ENCODE measurements around the gene MICAL1. TPM values are rescaled to one million over a fixed set of nuclear protein-coding genes. Genes with fewer than 3 reads are reported as not detected.

The MICAL1 gene
- total RNA-seq, 1 donor from 2014 or later: 2.4 TPM

DNA sequence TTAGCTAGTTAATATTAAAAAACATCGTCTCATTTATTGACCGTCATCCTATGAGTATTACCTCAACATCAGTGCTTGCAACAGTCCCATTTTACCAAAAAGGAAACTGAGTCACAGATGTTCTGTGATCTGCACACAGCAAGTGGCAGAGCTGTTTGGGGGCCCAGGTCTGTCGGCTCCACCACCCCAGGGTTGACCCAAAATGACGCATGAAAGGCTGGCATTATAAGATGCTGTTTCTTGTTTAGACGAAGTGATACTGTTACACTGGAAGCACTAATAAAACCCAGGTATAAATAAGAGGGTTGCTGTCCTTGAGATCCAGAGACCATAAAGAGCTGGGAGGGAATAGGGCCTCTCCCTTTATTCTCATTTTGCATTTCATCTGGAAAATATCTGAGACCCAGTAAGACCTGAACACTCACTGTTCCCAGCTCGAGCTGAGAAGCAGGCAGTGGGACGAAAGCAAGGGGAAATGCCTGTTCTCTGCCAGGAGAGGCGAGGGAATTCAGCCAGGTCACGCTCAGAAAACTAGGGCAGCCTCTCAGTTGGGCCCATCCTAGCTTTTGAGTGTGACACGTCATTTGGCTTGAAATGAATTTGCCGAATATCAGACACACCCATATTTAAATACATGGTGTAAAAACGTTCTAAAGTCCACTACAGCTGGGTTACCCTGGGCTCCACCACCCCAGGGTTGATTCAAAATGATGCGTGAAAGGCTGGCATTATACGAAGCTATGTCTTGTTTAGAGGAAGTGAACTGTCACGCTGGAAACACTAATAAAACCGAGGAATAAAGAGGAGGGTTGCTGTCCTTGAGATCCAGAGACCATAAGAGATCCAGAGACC is 1.4 kb upstream of the MICAL1 start:
- DNase-seq (ENCODE audit: low spot score) (peak; percentile 81), ATAC-seq (peak; percentile 82)

DNA sequence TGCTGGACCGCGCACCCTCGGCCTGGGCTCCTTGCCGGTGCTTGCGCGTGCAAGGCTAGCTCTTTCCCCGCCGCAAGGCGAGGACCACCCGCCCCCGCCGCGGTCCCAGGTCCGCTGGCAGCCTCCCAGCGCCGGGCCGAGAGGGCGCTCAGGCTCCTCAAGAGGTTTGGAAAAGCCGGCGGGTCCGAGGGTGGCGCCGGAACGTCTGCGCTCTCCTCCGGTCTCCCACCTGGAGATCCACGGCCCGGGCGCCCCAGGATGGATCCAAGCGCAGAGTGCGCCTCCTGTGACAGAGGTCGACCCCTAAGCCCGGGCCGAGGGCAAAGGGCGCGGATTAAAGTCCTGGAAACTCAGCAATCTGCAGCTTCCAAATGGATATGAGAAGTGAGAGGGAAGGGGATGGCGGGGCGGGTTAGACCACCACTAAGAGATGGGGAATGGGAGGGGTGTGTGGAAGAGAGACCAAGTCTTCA is 575 bp upstream of the MICAL1 start:
- DNase-seq (ENCODE audit: low spot score): no peak
- ATAC-seq: no peak

DNA sequence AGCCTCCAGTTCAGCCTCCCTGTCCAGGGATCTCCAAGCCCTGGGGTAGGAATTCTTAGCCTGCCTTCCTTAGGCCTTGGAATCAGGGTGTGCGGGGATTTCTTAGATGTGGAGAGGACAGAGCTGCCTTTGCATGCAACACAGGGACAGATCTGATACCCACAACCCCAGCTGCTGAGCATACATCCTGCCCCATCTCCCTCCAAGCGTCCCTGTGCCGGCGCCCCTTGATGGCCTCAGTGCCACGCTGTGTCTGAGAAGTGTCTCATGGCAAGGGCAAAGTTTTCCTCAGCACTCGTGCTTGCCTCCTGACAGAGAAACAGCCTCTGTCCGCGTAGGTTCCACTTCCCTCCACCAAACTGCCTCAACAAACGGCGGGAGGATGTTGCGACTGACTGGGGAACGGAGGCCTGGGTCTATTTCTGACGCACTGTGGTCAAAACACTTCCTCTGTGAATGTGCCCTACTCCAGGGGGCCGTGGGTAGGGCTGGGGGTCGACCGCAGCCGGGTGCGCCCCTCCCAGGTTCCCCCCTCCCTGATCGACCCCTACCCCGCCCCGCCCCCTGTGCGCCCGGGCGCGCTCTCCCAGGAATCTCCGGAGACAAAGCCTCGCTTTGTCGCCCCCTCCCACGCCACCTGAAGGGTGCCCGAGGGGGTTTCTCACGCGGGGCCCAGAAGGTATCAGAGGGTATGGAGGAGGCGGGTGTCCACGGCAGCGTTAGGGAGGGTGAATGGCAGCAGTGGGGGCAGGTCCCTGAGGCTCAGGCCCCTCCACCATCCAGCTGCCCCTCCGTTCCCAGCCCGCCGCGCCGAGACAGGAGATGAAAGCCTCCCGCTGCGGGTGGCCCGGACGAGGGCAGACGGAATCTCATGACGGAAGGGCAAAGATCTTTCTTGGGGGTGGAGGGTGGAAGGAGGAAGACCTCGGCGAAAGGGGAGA is 806 bp downstream of the MICAL1 start:
- DNase-seq (ENCODE audit: low spot score): no peak
- ATAC-seq: no peak

DNA sequence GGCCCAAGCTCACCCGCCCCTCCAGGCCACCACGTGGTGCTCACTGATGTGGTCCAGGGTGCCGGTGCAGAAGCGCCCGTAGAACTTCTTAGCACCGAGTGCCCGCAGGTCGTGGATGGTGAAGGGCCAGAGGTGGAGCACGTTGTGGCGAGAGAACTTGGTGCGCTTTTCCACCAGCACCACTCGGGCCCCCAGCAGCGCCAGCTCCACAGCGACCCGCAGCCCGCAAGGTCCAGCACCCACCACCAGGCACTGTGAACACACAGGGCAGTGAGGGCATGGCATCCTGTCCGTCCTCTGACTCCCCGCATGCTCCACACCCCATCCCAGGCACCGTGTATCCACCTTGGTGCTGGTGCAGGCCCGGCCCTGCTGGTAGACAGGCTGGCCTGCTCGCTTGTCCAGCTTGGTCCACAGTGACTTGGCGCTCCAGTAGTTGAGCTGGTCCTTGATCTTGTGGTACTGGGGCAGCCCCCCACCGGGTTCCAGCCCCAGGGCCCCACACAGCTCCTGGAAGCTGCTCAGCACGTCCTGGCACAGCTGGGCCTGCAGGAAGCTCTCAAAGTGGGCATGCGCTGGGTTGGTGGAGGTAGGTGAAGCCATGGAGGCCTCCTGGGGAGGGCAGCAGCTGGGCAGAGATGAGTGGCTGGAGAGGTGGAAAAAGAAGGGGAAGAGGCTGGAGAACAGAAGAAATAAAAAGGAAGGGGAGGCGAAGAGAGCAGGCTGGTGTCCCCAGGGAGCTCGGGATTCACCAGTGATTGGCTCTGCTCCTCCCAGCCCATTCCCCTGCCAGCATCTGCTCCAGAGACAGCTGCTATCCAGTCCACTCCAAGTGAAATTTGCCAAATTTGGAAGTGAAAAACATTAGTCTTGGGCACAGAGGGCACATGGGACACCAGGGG is 1.7 kb downstream of the MICAL1 start:
- ATAC-seq: no peak
- DNase-seq (ENCODE audit: low spot score): no peak

DNA sequence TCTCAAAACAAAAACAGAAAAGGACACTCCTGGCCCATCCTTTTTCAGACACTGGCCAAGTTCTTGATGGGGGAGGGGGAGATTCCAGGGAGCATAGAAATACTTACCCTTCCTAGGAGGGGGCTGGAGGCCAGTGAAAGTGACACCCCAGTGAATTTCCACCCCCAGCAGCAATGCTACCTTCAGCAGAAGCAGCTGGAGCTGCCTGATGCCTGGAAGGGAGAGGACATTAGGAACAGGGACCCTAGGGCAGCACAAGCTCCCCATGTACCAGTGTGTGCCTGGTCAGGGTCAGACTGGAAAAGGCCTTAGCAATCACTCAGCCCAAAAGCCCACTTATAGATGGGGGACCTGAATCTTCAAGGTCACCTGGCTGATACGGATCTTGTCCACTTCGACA is 2.4 kb downstream of the MICAL1 start:
- DNase-seq (ENCODE audit: low spot score) (no peak), ATAC-seq (no peak)

DNA sequence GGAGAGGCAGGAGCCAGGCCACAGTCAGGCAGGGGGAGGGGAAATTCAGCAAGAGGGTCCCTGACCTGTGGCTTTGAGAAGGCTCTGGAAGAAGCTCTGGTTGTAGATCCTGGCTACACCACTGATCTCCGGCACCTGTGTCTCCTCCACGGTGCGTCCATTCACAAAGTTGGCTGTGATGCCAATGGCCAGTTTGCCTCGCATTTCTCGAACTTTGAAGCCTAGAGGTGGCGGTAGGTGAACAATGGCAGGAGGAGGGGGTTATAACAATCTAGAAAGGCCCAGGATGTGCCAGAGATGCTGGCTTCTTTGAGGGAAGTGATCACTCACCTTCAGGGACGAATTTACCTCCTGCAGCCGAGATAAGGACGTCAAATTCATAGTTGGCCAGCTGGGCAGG is 3.4 kb downstream of the MICAL1 start:
- no peak for ATAC-seq
- DNase-seq (ENCODE audit: low spot score): no peak

DNA sequence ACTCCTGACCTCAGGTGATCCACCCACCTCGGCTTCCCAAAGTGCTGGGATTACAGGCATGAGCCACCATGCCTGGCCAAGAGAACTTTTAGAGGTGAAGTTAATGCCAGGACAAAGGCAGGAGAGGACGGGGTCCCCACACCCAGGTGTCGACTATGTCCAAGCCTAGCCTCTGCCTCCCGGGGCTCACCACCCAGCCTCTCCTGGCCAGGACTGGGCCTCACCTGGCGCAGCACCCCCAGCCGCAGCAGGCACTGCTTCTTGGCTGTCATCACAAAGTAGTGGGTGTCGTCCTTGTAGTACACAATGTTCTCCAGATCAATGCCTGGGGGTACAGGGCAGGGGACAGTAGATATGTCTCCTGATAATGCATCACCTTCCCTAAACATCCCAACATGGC is 4.2 kb downstream of the MICAL1 start:
- ATAC-seq (no peak), DNase-seq (ENCODE audit: low spot score) (no peak)

DNA sequence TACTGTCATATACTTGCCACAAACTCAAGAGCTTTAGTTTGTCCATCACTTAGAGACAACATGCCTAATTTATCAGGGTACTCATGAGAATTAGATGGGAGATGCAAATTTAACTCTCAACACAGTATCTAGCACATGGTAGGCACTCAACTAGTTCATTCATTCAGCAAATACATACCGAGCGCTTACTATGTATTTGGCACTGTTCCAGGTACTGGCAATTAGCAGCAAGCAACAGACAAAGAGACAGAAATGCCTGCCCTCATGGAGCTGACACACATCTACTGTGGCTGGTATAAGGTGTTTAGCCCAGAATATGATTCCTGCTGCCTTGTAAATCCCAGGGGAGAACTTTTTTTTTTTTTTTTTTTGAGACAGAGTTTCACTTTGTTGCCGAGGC is 4.8 kb downstream of the MICAL1 start:
- ATAC-seq: no peak
- no peak for DNase-seq (ENCODE audit: low spot score)

DNA sequence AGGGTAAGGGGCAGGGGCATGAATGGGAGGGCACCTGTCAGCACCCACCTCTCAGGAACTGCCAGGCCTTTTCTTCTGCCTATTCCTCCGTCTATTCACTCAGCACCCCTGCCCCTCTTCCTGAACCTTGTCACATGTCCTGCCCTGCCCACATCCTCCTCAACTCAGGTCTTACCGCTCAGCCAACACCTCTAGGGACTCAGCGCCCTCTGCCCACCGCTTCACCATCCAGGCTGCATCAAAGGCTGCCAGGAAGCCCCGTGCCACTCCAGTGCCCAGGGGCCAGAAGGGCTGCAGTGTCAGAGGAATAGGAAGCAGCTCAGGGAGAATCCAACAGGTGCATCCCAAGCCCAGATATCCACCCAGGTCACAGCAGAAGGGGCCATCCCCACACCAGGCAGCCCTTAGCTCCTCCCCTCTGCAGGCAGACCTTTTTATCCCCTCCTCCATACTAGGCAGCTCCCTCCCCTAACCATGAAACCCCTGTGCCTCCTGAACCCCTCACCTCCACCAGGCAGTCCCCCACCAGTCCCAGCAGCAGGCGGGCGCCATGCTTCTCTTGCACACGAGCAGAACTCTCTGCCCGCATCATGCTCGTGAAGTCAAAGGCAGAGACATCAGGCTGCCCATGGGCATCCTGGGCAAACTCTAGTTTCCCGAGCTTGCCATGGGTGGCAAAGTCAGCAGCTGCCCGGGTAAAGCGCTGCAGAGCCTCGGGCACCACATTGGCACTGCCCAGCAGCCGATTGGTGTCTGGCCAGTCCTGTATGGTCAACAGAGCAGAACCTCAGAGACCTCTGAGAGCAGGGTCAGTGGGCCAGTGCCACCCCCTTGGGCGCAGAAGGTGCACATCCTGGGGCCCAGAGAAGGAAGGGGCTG is 5.5 kb downstream of the MICAL1 start:
- DNase-seq (ENCODE audit: low spot score) (no peak), ATAC-seq (no peak)

DNA sequence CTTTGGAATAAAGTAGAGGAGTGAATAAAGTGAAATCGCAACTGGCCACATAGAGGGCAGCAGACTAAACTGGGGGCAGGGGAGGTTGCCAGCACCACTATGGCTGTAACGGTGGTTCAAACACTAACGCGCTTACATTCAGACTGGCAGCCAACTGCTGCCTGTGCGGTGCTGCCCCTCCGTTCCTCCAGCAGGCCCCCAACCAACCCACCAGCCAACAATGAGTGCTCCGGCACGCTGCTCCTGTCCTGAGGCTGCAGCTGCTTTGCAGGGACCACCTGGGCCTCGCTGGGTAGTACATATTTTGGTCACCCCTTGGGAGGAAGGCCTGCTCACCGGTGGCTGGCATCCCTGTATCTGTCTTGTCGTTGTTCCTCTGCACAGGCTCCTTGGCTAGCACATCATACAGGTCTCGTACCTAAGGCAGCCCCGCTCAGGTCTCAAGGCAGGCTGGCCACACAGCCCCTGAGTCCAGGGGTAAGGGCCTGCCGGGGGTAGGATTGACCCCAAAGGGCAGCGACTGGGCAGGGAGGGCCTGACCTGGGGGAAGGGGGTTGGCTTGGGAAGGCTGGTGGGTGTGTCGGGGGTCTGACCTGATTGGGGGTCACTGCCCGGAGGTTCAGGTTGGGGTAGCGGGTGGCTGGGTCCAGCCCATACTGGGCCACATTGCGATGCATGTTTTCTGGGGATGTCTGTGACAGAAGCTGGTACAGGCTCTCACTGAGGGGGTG is 6.3 kb downstream of the MICAL1 start:
- peak; percentile 40 for DNase-seq (ENCODE audit: low spot score)
- no peak for ATAC-seq

DNA sequence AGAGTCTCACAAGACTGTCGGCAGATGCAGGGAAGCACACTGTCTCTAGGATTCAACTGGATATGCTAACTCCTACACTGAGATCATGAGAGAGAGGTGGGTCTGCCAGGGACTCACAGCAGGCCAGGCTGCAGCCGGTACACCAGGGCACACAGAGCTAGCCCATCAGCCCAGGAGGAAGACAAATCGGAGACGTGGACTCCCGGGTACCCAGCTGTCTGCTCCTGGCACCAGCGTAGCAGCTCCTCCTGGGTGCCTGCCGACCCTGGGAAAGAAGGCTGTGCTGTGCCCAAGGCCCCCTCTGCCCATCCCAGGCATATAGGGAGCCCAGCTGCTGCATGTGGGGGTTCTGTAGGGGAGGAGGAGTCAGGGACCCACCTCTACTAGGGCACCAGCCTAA is 7.0 kb downstream of the MICAL1 start:
- DNase-seq (ENCODE audit: low spot score): peak; percentile 39
- no peak for ATAC-seq

DNA sequence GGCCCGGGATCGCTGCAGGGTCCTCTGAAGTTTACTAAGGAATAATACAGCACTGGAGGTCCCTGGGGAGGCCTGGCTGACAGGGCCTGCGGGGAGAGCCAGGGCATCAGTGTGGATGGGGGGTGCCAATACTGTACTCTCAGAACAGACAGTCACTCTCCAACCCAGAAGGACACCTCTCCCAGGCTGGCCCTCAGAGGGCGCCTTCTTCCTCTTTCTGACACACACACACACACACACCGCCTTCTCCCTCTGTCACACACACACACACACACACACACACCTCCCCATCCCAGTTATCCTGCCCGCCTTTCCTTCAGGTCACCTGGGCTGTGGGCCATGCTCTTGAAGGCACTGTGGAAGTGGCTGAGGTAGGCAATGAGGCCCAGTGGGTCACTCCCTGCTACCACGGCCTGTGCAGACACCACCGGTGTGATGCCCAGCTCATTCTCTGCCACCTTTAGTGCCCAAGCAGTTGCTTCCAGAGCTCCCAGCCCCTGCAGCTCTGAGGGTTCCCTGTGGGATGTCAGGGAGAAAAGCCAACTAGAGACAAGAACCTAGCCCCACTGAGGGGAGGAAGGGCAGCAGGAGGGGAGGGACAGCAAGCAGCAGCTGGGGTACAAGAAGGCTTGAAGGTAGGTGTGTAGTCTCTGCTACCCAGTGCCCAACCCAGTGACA is 7.6 kb downstream of the MICAL1 start:
- ATAC-seq (peak; percentile 25), DNase-seq (ENCODE audit: low spot score) (peak; percentile 37)

DNA sequence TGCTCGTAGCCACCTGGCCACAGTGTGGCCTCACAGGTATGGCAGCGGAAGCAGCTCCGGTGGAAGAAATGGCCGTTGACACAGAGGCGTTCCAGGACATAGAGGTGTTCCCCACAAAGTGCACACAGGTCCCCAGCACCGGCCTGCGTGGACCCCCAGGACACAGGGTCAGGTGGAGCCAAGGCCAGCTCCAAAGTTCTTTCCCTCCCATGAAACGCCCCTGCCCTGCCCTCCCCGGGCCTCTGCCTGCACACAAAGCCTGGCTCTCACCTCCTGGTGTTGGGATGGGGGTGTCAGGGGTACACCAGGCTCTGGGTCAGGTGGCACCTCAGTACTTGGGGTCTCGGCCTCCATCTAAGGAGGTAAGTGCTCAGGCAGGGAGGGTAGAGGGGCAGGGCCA is 8.5 kb downstream of the MICAL1 start:
- ATAC-seq (no peak), DNase-seq (ENCODE audit: low spot score) (no peak)

DNA sequence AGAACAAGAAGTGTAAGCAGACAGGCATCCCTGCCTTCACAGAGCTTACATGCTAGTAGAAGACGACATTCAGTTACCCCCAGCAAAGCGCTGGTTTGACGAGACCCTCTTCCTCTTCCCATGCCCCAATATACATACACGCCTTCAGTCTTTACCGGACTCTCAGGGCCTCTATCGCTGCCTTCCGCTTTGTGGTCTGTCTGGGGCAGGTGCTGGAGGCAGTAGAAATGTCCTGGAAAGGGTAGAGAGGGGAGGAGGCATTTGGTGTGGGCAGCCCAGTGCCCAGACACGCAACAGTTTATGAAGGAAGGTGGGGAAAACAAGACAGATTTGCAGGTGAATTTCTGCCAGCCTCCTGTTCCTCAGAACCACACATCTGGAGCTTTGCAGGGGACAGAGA is 9.0 kb downstream of the MICAL1 start:
- DNase-seq (ENCODE audit: low spot score) (no peak), ATAC-seq (no peak)

DNA sequence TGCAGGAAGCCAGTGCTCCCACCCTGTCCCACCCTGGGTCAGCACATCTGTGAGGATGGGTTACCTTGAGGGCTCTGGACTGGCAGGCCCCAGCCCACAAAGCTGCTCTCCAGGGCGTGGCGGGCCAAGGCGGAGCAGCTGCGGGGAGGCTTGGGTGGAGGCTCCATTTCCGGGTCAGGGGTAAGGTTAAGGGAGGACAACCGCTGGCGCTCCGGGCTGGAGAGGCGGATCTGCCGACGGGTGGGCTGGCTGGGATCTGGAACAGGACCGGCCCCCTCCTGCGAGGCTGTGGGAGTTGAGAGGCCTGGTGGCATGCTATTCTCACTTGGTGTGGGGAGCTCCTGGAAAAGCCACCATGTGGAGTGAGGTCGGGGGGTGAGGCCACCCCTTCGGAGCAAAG is 9.5 kb downstream of the MICAL1 start:
- ATAC-seq (no peak), DNase-seq (ENCODE audit: low spot score) (no peak)

DNA sequence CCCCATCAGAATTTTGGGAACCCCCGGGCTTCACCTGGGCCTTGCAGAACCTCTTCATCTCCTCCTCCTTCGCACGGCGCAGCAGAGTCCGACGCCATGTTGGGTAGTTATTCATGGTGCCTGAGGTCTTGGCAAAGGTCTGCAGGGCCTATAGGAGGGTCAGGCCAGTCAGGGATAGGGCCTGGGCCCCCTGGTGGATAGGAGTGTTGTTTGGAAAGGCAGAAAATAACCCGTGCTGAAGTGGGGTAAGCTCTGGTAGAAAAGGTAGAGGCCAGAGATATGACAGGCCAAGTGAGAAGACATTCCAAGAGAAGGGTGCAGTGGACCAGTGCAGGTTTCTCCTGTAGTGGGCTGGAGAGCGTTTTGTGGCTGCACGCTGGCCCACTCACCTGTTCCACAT is 10.2 kb downstream of the MICAL1 start:
- DNase-seq (ENCODE audit: low spot score) (no peak), ATAC-seq (no peak)

DNA sequence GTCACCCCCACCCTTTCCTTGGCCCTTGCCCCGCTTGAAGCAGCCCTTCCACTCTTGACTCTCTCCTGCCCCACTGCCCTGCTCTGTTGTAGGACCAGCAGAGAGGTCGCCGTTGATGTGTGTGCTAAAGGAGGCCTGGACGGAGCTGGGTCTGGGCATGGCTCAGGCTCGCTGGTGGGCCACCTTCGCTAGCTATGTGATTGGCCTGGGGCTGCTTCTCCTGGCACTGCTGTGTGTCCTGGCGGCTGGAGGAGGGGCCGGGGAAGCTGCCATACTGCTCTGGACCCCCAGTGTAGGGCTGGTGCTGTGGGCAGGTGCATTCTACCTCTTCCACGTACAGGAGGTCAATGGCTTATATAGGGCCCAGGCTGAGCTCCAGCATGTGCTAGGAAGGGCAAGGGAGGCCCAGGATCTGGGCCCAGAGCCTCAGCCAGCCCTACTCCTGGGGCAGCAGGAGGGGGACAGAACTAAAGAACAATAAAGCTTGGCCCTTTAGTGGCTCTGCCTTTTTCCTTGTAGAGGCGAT is 12.1 kb downstream of the MICAL1 start:
- no peak for DNase-seq (ENCODE audit: low spot score)
- ATAC-seq: no peak

DNA sequence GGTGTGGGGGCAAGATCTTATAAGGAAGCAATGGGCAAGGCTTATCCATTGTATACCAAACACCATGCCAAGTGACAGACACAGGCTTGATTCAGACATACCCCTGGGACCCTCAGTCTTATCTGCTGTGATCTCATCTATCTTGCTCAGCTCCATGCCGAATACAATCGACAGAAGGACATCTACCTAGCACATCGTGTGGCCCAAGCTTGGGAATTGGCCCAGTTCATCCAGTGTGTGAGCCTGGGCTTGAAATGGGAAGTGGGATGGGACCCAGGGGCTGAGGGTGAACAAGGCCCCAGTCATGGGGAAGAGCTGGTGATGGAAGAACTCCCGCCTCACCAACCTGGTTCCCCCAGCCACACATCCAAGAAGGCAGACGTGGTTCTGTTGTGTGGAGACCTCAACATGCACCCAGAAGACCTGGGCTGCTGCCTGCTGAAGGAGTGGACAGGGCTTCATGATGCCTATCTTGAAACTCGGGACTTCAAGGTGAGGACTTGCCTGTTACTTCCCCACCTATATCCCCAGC is 13.1 kb downstream of the MICAL1 start:
- ATAC-seq (no peak), DNase-seq (ENCODE audit: low spot score) (no peak)
